ENCODE results near the gene ADCY9.

GRCh38 chr16:4152267-4152666 is 36.0 kb upstream of the ADCY9 start:
- TF ChIP-seq REST (IDR thresholded peaks at IDR 0.05; ENCODE audit: insufficient read depth in 1 of 2, low read depth in 2 of 2, low read length in 2 of 2): no peak
- TF ChIP-seq POLR2AphosphoS5 (IDR thresholded peaks at IDR 0.05; ENCODE audit: low read depth, low read length): no peak
